OCI-LY3 (cell line): ENCODE data around the gene MT1G.

Experiments
- EZH2phosphoT487 ChIP-seq: fragments of 200-600 bp; shearing (Covaris generic); IDR thresholded peaks from 2 replicates; pipeline ENCODE4 v1.6.1; 2018; ENCODE audit warnings: antibody characterized with exemption, mixed run types, low read depth
- TF ChIP-seq, protein P1 (sequence below): fragments of 200-600, 300-600 bp; sonication (generic); IDR thresholded peaks from 2 replicates; pipeline ENCODE4 v1.5.1; 2014; ENCODE audit warnings: antibody characterized with exemption, low read length, low read depth

DNA sequence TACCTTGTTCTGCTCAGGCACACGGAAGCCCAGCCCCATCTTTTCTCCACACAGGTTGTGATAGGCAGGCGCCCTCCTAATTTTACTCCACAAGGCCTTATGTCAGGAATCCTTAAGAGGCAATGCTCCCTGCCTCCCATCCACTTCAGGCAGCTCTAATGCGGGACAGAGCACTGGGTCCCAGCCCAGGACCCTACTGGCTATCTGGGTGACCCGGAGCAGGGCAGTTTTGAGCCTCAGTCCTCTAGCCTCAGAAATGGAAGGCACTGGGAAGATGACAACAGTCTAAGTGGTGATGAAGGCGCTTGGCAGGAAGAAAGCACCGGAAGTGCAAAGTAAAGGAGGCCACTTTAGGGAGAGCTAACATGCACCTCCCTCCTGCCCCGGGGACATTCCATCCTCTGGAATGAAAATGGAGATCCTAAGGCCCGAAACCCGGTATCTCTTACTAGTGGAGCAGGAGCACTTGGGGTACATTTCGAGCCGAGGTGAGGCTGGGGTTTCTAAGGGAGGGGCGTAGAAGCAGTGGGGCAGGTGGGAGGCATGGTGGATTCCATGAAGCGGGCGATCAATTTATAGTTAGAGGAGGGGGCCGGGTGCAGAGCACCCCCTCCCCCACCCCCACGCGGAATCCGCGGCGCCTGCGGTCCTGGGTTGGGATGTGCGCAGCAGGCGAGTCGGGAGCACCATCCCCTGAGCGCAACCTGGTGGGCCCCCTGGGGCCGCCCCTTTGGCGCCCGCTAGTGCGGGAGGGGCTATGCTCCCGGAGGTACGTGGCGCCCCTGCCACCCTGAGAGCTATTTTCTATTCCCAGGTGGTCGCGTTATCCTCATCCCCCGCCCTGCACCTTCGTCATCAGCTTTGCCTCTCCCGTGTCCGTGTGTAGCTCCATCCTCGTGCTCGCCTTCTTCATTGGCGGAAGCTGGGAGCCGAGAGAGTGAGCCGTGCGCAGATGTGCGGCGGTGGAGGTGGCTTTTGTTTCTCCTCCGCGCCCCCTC lies 5.2 kb downstream of the MT1G start:
- TF ChIP-seq, protein P1, sequence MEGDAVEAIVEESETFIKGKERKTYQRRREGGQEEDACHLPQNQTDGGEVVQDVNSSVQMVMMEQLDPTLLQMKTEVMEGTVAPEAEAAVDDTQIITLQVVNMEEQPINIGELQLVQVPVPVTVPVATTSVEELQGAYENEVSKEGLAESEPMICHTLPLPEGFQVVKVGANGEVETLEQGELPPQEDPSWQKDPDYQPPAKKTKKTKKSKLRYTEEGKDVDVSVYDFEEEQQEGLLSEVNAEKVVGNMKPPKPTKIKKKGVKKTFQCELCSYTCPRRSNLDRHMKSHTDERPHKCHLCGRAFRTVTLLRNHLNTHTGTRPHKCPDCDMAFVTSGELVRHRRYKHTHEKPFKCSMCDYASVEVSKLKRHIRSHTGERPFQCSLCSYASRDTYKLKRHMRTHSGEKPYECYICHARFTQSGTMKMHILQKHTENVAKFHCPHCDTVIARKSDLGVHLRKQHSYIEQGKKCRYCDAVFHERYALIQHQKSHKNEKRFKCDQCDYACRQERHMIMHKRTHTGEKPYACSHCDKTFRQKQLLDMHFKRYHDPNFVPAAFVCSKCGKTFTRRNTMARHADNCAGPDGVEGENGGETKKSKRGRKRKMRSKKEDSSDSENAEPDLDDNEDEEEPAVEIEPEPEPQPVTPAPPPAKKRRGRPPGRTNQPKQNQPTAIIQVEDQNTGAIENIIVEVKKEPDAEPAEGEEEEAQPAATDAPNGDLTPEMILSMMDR = no peak
- TF ChIP-seq EZH2phosphoT487 = no peak
